OCI-LY7 (cell line): Measurements from ENCODE around the gene HOTAIR. TPM values are rescaled to one million over a fixed set of nuclear protein-coding genes. Genes with fewer than 3 reads are reported as not detected.

ENCODE experiments used
- BruUV-seq: library from RNA; stranded (reverse); fragments of 400-500 nt; replicated peaks from 2 replicates; lab custom pipeline; 2021; lab: Mats Ljungman, UMichigan
- CTCF ChIA-PET: fragments of 300-600 bp; sonication (Branson Sonifier 250); formaldehyde crosslinking; loops from one replicate; lab custom pipeline; 2022; ENCODE audit warnings: antibody characterized with exemption; ENCODE audit not compliant: unreplicated experiment; lab: Charles Lee
- POLR2A ChIA-PET: fragments of 300-600 bp; sonication (Branson Sonifier 250); formaldehyde crosslinking; loops from one replicate; lab custom pipeline; 2022; ENCODE audit warnings: antibody characterized with exemption; lab: Charles Lee
- DNase-seq: peaks from one replicate; pipeline ENCODE4 v3.0.0-alpha.2; 2015; ENCODE audit warnings: low spot score
- H2AFZ ChIP-seq: fragments of 200-600 bp; sonication (generic), shearing (Covaris generic); 2 replicates; pipeline ENCODE4 v1.6.1; 2014; ENCODE audit warnings: mild to moderate bottlenecking, antibody characterized with exemption, low read length, moderate library complexity
- H3K27ac ChIP-seq: fragments of 200-600 bp; sonication (generic); 2 replicates; pipeline ENCODE4 v1.5.1; 2014; ENCODE audit warnings: mixed run types, low read depth, mild to moderate bottlenecking, moderate library complexity, low read length, inconsistent platforms; ENCODE audit not compliant: poor library complexity, severe bottlenecking
- H3K36me3 ChIP-seq: fragments of 200-600 bp; sonication (generic); 2 replicates; pipeline ENCODE4 v1.6.1; 2014; ENCODE audit warnings: mild to moderate bottlenecking, antibody characterized with exemption, low read length, moderate library complexity, mixed read lengths; ENCODE audit not compliant: insufficient read depth
- H3K4me1 ChIP-seq: fragments of 200-600 bp; sonication (generic); 2 replicates; pipeline ENCODE4 v1.5.1; 2014; ENCODE audit warnings: mild to moderate bottlenecking, low read length; ENCODE audit not compliant: insufficient read depth, poor library complexity, severe bottlenecking
- H3K4me2 ChIP-seq: fragments of 200-600 bp; sonication (generic); 2 replicates; pipeline ENCODE4 v1.6.1; 2014; ENCODE audit warnings: mild to moderate bottlenecking, low read length
- H3K4me3 ChIP-seq: fragments of 200-600 bp; sonication (generic); 2 replicates; pipeline ENCODE4 v1.5.1; 2014; ENCODE audit warnings: mild to moderate bottlenecking, low read depth, low read length; ENCODE audit not compliant: poor library complexity, severe bottlenecking
- H3K79me2 ChIP-seq: fragments of 200-600 bp; sonication (generic); 2 replicates; pipeline ENCODE4 v1.6.1; 2016; ENCODE audit warnings: low read depth, mild to moderate bottlenecking, low read length, moderate library complexity, mixed read lengths; ENCODE audit not compliant: insufficient read depth
- H3K9me2 ChIP-seq: fragments of 200-600 bp; sonication (generic); 2 replicates; pipeline ENCODE4 v1.6.1; 2016; ENCODE audit warnings: mild to moderate bottlenecking, low read length, mixed read lengths; ENCODE audit not compliant: insufficient read depth
- H3K9me3 ChIP-seq: fragments of 200-600 bp; sonication (generic); 2 replicates; pipeline ENCODE4 v1.6.1; 2014; ENCODE audit warnings: mild to moderate bottlenecking, mixed run types, low read length, mixed read lengths
- H4K20me1 ChIP-seq: fragments of 200-600 bp; sonication (generic); 2 replicates; pipeline ENCODE4 v1.6.1; 2014; ENCODE audit warnings: mild to moderate bottlenecking, antibody characterized with exemption, low read length, moderate library complexity, mixed read lengths; ENCODE audit not compliant: insufficient read depth
- EZH2phosphoT487 ChIP-seq: fragments of 200-600 bp; sonication (generic); IDR thresholded peaks from 2 replicates; pipeline ENCODE4 v1.6.1; 2018; ENCODE audit warnings: low read depth, borderline replicate concordance, mild to moderate bottlenecking, mixed run types, antibody characterized with exemption, low read length, moderate library complexity, mixed read lengths
- intact Hi-C: fragments of 100-400 bp; cut with micrococcal nuclease; formaldehyde crosslinking; loops from one replicate; pipeline ENCODE4 v1.10.0; 2022; ENCODE audit not compliant: unreplicated experiment
- total RNA-seq, 2 experiments: library from RNA; depleted of rRNA in 1 of 2; stranded (reverse); fragments of >200 nt in 1 of 2; shearing (Covaris generic) in 1 of 2; gene quantifications; 2 replicates each; pipeline ENCODE4 v1.2.3, GENCODE V29; 2014 to 2022
- TF ChIP-seq, protein P1 (sequence below): fragments of 200-600 bp; sonication (generic); conservative IDR thresholded peaks from 2 replicates; pipeline ENCODE4 v1.5.1; 2014; ENCODE audit warnings: mild to moderate bottlenecking, antibody characterized with exemption, low read length, moderate library complexity, mixed read lengths

HOTAIR gene
- total RNA-seq, 2 experiments from 2014 or later, result 0.88 to 5.3 TPM

DNA sequence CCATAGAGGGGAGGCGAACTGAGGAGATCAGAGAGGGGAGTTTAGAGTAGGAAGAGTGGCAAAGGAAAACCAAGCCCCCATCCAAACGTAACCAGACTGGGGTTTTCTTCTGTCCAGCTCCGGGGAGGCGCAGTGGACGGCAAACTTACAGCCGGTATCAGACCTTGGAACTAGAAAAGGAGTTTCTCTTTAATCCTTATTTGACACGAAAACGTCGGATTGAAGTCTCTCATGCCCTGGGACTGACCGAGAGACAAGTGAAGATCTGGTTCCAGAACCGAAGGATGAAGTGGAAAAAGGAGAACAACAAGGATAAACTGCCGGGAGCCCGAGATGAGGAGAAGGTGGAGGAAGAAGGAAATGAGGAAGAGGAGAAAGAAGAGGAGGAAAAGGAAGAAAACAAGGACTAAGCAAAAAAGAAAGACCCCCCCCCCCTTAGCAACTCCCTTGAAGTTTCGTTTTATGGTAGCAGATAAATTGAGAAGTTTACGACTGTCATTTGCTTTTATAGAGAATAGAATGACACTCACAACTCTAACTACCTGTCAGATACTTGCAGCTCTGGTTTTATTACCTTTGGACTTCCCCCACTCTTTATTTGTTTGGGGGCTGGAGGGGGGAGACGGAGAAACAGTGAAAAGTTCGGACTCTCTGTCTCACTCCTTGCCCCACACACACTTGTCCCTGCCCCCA is 36.4 kb upstream of the HOTAIR start:
- Histone ChIP-seq H2AFZ (peak overlapping the region; percentile 15; the same call in 1 of the 2 replicates), H3K9me3 (no peaks in the 10 kb centered on the region), H3K27ac (no peak overlapping the region), H4K20me1 (no peaks in the 10 kb centered on the region), H3K36me3 (no peaks in the 10 kb centered on the region), H3K4me2 (peak overlapping the region; percentile 27), H3K4me3 (peak overlapping the region; percentile 3), H3K9me2 (no peaks in the 10 kb centered on the region), H3K4me1 (peaks cover 24% of the 10 kb centered on the region), H3K79me2 (no peaks in the 10 kb centered on the region)
- TF ChIP-seq, protein P1, sequence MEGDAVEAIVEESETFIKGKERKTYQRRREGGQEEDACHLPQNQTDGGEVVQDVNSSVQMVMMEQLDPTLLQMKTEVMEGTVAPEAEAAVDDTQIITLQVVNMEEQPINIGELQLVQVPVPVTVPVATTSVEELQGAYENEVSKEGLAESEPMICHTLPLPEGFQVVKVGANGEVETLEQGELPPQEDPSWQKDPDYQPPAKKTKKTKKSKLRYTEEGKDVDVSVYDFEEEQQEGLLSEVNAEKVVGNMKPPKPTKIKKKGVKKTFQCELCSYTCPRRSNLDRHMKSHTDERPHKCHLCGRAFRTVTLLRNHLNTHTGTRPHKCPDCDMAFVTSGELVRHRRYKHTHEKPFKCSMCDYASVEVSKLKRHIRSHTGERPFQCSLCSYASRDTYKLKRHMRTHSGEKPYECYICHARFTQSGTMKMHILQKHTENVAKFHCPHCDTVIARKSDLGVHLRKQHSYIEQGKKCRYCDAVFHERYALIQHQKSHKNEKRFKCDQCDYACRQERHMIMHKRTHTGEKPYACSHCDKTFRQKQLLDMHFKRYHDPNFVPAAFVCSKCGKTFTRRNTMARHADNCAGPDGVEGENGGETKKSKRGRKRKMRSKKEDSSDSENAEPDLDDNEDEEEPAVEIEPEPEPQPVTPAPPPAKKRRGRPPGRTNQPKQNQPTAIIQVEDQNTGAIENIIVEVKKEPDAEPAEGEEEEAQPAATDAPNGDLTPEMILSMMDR, result no peak
- TF ChIP-seq EZH2phosphoT487, result no peak
- BruUV-seq, result no TSS peak
- DNase-seq, result no peak
- CTCF ChIA-PET, result no interaction called here
- POLR2A ChIA-PET, result no interaction called here
- intact Hi-C loops, result loop anchor here (10.0 kb wide), 1 partner anchor 344 kb away; no protein-coding TSS in a partner anchor

- ChIA-PET CTCF (no interaction called here), POLR2A (no interaction called here)
- H3K4me2 ChIP-seq, result peak overlapping the region; percentile 27; the same call in 1 of the 2 replicates
- BruUV-seq, result no TSS peak
- no peak overlapping the region for H3K27ac ChIP-seq
- peaks cover 31% of the 10 kb centered on the region for H3K4me1 ChIP-seq
- H3K9me3 ChIP-seq, result no peaks in the 10 kb centered on the region
- H3K79me2 ChIP-seq, result no peaks in the 10 kb centered on the region
- H3K4me3 ChIP-seq, result no peak overlapping the region
- no peaks in the 10 kb centered on the region for H4K20me1 ChIP-seq
- H2AFZ ChIP-seq, result peak overlapping the region; percentile 15; the same call in 1 of the 2 replicates
- no peaks in the 10 kb centered on the region for H3K36me3 ChIP-seq
- TF ChIP-seq, protein P1, result no peak
- no peak for TF ChIP-seq EZH2phosphoT487
- intact Hi-C loops, result loop anchor here (10.0 kb wide), 1 partner anchor 344 kb away; no protein-coding TSS in a partner anchor
- no peaks in the 10 kb centered on the region for H3K9me2 ChIP-seq
- DNase-seq, result no peak
These were observed 35.6 kb upstream of the HOTAIR start for GRCh38 chr12:54010053-54010971.
